NCI-H2196 treated with DMSO at 0.1 percent for 48 hours (cell line): ENCODE results near the gene S100A13.

Experiments
- DNase-seq: peaks from one replicate; lab custom pipeline; 2025; ENCODE audit not compliant: unreplicated experiment; lab: John Stamatoyannopoulos, UW

S100A13 gene

GRCh38 chr1:153572569-153573015 lies 54.7 kb downstream of the S100A13 start:
- DNase-seq, result peak; percentile 63

GRCh38 chr1:153571706-153572105 lies 55.6 kb downstream of the S100A13 start:
- no peak for DNase-seq

DNA sequence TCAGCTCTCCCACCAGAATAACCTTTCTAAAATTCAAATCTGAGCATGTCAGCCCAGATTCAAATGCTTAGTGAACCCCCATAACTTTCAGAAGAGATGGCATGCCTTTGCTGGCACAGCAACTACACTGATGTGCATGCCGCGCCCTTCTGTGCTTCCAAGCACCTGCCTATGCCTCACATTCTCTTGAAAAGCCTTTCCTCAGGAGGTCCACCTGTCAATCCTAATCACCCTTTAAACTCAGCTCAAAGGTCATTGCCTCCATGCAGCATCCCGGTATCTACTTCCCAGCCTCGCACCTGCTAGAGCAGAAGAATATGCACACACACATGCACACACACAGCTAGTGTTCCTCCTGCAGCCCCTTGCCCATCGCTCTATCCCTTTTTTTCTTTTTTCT lies 56.4 kb downstream of the S100A13 start:
- DNase-seq, result no peak

- no peak for DNase-seq
Measured at GRCh38 chr1:153569465-153569864, 57.8 kb downstream of the S100A13 start.
